IMR-90 (cell line): Measurements from ENCODE around the gene DOCK10. TPM values are rescaled to one million over a fixed set of nuclear protein-coding genes. Genes with fewer than 3 reads are reported as not detected.

ENCODE experiments used
- ATAC-seq: fragments of 200-7000 bp; cut with Tn5 transposase; 2 replicates; pipeline ENCODE4 v1.9.1; 2020; ENCODE audit warnings: low read depth, mild to moderate bottlenecking, moderate library complexity
- BruUV-seq: library from RNA; stranded (reverse); fragments of 400-500 nt; replicated peaks from 2 replicates; lab custom pipeline; 2021; lab: Mats Ljungman, UMichigan
- CTCF ChIA-PET: fragments of 300-600 bp; formaldehyde crosslinking; extraction: SDS; loops from one replicate; lab custom pipeline; 2021; ENCODE audit warnings: antibody characterized with exemption; lab: Yijun Ruan, JAX
- POLR2A ChIA-PET: fragments of 300-600 bp; sonication (Branson Sonifier 250); formaldehyde crosslinking; loops from one replicate; lab custom pipeline; 2022; ENCODE audit warnings: antibody characterized with exemption; ENCODE audit not compliant: unreplicated experiment; lab: Charles Lee
- DNase-seq: peaks from one replicate; pipeline ENCODE4 v3.0.0; 2013
- H2AFZ ChIP-seq: replicated peaks from 2 replicates; pipeline ENCODE3; 2013; ENCODE audit warnings: low read length, mild to moderate bottlenecking; ENCODE audit not compliant: poor library complexity
- H2AK5ac ChIP-seq: 2 replicates; pipeline ENCODE4 v1.6.1; 2013; ENCODE audit warnings: low read depth, low read length, inconsistent platforms
- H2AK9ac ChIP-seq: replicated peaks from 2 replicates; pipeline ENCODE3; 2013; ENCODE audit warnings: mild to moderate bottlenecking, low read depth, low read length, moderate library complexity; ENCODE audit not compliant: poor library complexity
- H2BK120ac ChIP-seq: 2 replicates; pipeline ENCODE4 v1.6.1; 2013; ENCODE audit warnings: low read depth, low read length, inconsistent platforms
- H2BK15ac ChIP-seq: 3 replicates; pipeline ENCODE4 v1.6.1; 2013; ENCODE audit warnings: low read depth, low read length, inconsistent platforms
- H2BK20ac ChIP-seq: 2 replicates; pipeline ENCODE4 v1.6.1; 2013; ENCODE audit warnings: low read depth, mild to moderate bottlenecking, inconsistent platforms, low read length, moderate library complexity
- H2BK5ac ChIP-seq: 2 replicates; pipeline ENCODE4 v1.6.1; 2013; ENCODE audit warnings: mild to moderate bottlenecking, low read depth, low read length, inconsistent platforms; ENCODE audit not compliant: poor library complexity, severe bottlenecking
- H3K14ac ChIP-seq: replicated peaks from 2 replicates; pipeline ENCODE4 v1.6.1; 2013; ENCODE audit warnings: low read depth, low read length, inconsistent platforms
- H3K18ac ChIP-seq: 2 replicates; pipeline ENCODE4 v1.6.1; 2013; ENCODE audit warnings: low read depth, low read length, control low read depth
- H3K23ac ChIP-seq: 2 replicates; pipeline ENCODE4 v1.6.1; 2013; ENCODE audit warnings: low read depth, low read length, inconsistent platforms
- H3K27ac ChIP-seq: 2 replicates; pipeline ENCODE4 v1.5.1; 2013; ENCODE audit warnings: mild to moderate bottlenecking, control low read depth, low read length; ENCODE audit not compliant: insufficient read depth
- H3K27me3 ChIP-seq: 2 replicates; pipeline ENCODE4 v1.6.1; 2013; ENCODE audit warnings: low read length; ENCODE audit not compliant: control insufficient read depth, insufficient read depth
- H3K36me3 ChIP-seq: 2 replicates; pipeline ENCODE4 v1.6.1; 2013; ENCODE audit warnings: low read length, mixed read lengths; ENCODE audit not compliant: control insufficient read depth, insufficient read depth
- H3K4ac ChIP-seq: 2 replicates; pipeline ENCODE4 v1.6.1; 2013; ENCODE audit warnings: low read depth, low read length, inconsistent platforms
- H3K4me1 ChIP-seq: 2 replicates; pipeline ENCODE4 v1.6.1; 2013; ENCODE audit warnings: low read length, mixed read lengths; ENCODE audit not compliant: control insufficient read depth, insufficient read depth
- H3K4me2 ChIP-seq: 2 replicates; pipeline ENCODE4 v1.6.1; 2013; ENCODE audit warnings: low read depth, mild to moderate bottlenecking, control low read depth, low read length, moderate library complexity
- H3K4me3 ChIP-seq: 2 replicates; pipeline ENCODE4 v1.5.1; 2013; ENCODE audit warnings: low read depth, mild to moderate bottlenecking, control low read depth, low read length, moderate library complexity; ENCODE audit not compliant: insufficient read depth
- H3K56ac ChIP-seq: 2 replicates; pipeline ENCODE4 v1.6.1; 2013; ENCODE audit warnings: low read length, inconsistent platforms; ENCODE audit not compliant: insufficient read depth; ENCODE audit errors: extremely low read depth
- H3K79me1 ChIP-seq, 2 experiments: 2 replicates each; pipeline ENCODE4 v1.6.1; 2013; ENCODE audit warnings: low read length in 2 of 2, inconsistent platforms in 1 of 2, low read depth in 1 of 2
- H3K9ac ChIP-seq: 2 replicates; pipeline ENCODE4 v1.6.1; 2013; ENCODE audit warnings: low read depth, low read length, control low read depth
- H3K9me1 ChIP-seq: 2 replicates; pipeline ENCODE4 v1.6.1; 2013; ENCODE audit warnings: low read length, inconsistent platforms; ENCODE audit not compliant: insufficient read depth
- H3K9me3 ChIP-seq: 2 replicates; pipeline ENCODE4 v1.6.1; 2013; ENCODE audit warnings: low read length; ENCODE audit not compliant: control insufficient read depth, insufficient read depth
- H4K20me1 ChIP-seq: 2 replicates; pipeline ENCODE4 v1.6.1; 2013; ENCODE audit warnings: low read length, inconsistent platforms; ENCODE audit not compliant: insufficient read depth
- H4K5ac ChIP-seq: 2 replicates; pipeline ENCODE4 v1.6.1; 2013; ENCODE audit warnings: mild to moderate bottlenecking, low read depth, low read length, control low read depth
- H4K8ac ChIP-seq, 2 experiments: 2 replicates each; pipeline ENCODE4 v1.6.1; 2013; ENCODE audit warnings: low read depth in 2 of 2, low read length in 2 of 2, control low read depth in 1 of 2, inconsistent platforms in 1 of 2
- H4K91ac ChIP-seq: 2 replicates; pipeline ENCODE4 v1.6.1; 2013; ENCODE audit warnings: low read depth, low read length, inconsistent platforms; ENCODE audit not compliant: insufficient read depth
- CHD1 ChIP-seq: IDR thresholded peaks from 2 replicates; pipeline ENCODE4 v1.6.1; 2012; ENCODE audit warnings: low read depth, low read length, improper control_type of control experiment
- POLR2A ChIP-seq: IDR thresholded peaks from 2 replicates; pipeline ENCODE4 v1.6.1; 2012; ENCODE audit warnings: mild to moderate bottlenecking, low read depth, low read length
- USF2 ChIP-seq: fragments of 150-350 bp; IDR thresholded peaks from 2 replicates; pipeline ENCODE4 v1.6.1; 2017; ENCODE audit warnings: mild to moderate bottlenecking, antibody characterized with exemption, low read length, low read depth
- WGBS, 2 experiments: methylation state at CpG; one replicate each; pipeline versions ENCODE4 v1.1.5 to v1.1.7; 2013; ENCODE audit warnings: missing lambda C conversion rate in 2 of 2; ENCODE audit not compliant: insufficient read length in 1 of 2; ENCODE audit errors: extremely low coverage in 2 of 2; 5-methylcytosine and 5-hydroxymethylcytosine counted together
- dilution Hi-C: fragments of 300-500 bp; cut with HindIII; formaldehyde crosslinking; loops from one replicate; pipeline ENCODE4 v1.14.3; 2018; ENCODE audit warnings: low sequenced_read_pairs; ENCODE audit not compliant: unreplicated experiment
- in situ Hi-C: fragments of 300-500 bp; cut with MboI; formaldehyde crosslinking; loops from 3 replicates; pipeline ENCODE4 v1.14.3; 2019; ENCODE audit warnings: low sequenced_read_pairs, inconsistent platforms, mixed read lengths
- intact Hi-C: fragments of 100-400 bp; cut with micrococcal nuclease; formaldehyde crosslinking; loops from 2 replicates; pipeline ENCODE4 v1.10.0; 2022
- polyA plus RNA-seq, 3 experiments: library from polyadenylated mRNA; depleted of rRNA; stranded (reverse); fragments of >200 nt; gene quantifications; 2 replicates each; pipeline ENCODE4 v1.2.3, GENCODE V29; 2012; ENCODE audit warnings: low replicate concordance in 1 of 3
- total RNA-seq: library from RNA; depleted of rRNA; stranded (reverse); fragments of >200 nt; gene quantifications from 2 replicates; pipeline ENCODE4 v1.2.3, GENCODE V29; 2012

The DOCK10 gene
- total and polyA plus RNA-seq, 2 of the 4 experiments (the other 2 are of a cell fraction), result 58.6 to 75.3 TPM

- H3K4me1 ChIP-seq, result peaks cover 13% of the 10 kb centered on the region
- H3K23ac ChIP-seq, result peak overlapping the region; percentile 90
- dilution Hi-C loops (no loop called here), in situ Hi-C loops (no loop called here), intact Hi-C loops (no loop called here)
- POLR2A ChIA-PET, result interaction anchor here (0.5 kb wide), 1 partner anchor 674 kb away, joined by 3 read pairs; no protein-coding TSS in a partner anchor
- peak overlapping the region; percentile 79 for H3K9ac ChIP-seq
- DNase-seq (peak; percentile 85), ATAC-seq (peak; percentile 80)
- peak overlapping the region; percentile 39 to 85; a peak in 3 of 4 replicates for H4K8ac ChIP-seq
- peak overlapping the region; percentile 95 for H4K5ac ChIP-seq
- CTCF ChIA-PET, result interaction anchor here (1.1 kb wide), 1 partner anchor 11 kb away, joined by 3 read pairs; no protein-coding TSS in a partner anchor
- peak overlapping the region; percentile 71; the same call in 1 of the 2 replicates for H2AK5ac ChIP-seq
- H3K9me3 ChIP-seq, result no peaks in the 10 kb centered on the region
- H2BK120ac ChIP-seq, result peak overlapping the region; percentile 93
- H2BK15ac ChIP-seq, result peak overlapping the region; percentile 64; the same call in 2 of the 3 replicates
- no peak for TF ChIP-seq CHD1
- TF ChIP-seq POLR2A, result peak; percentile 33; the same call in 1 of the 2 replicates
- peak; percentile 90 for TF ChIP-seq USF2
- BruUV-seq, result no TSS peak
- H3K79me1 ChIP-seq, result peaks cover 8 to 36% of the 10 kb centered on the region in 2 experiments; a peak in 3 of 4 replicates
- peak overlapping the region; percentile 90 for H3K56ac ChIP-seq
- H2BK20ac ChIP-seq, result peak overlapping the region; percentile 66
- H2BK5ac ChIP-seq, result peak overlapping the region; percentile 93
- H3K27ac ChIP-seq, result peak overlapping the region; percentile 97
- H4K91ac ChIP-seq, result peak overlapping the region; percentile 81
- H3K18ac ChIP-seq, result peak overlapping the region; percentile 87
- peaks cover 4% of the 10 kb centered on the region; the same call in 1 of the 2 replicates for H3K9me1 ChIP-seq
- H3K14ac ChIP-seq, result peak overlapping the region; percentile 94
- no peaks in the 10 kb centered on the region for H3K36me3 ChIP-seq
- H3K4ac ChIP-seq, result peak overlapping the region; percentile 78
- peak overlapping the region; percentile 94 for H3K4me2 ChIP-seq
- no peak overlapping the region for H2AK9ac ChIP-seq
- no peaks in the 10 kb centered on the region for H4K20me1 ChIP-seq
- H3K4me3 ChIP-seq, result peak overlapping the region; percentile 33; the same call in 1 of the 2 replicates
- H3K27me3 ChIP-seq, result no peaks in the 10 kb centered on the region
- peak overlapping the region; percentile 82 for H2AFZ ChIP-seq
- WGBS, 2 experiments, result 8% methylated on average over 4 of the region's 14 CpGs; no CpG with 5 or more reads in 1 of the 2 experiments
These were observed 59.2 kb downstream of the DOCK10 start for GRCh38 chr2:224982910-224983711.
